ENCODE measurements around the gene SMG6.

SMG6 gene

GRCh38 chr17:2023256-2023655 lies 280.3 kb downstream of the SMG6 start:
- H3K27me3 ChIP-seq (ENCODE audit: insufficient read depth, low read length) = peaks cover 31% of the 10 kb centered on the region
- no peaks in the 10 kb centered on the region for H3K9me2 ChIP-seq (ENCODE audit: low read depth, low read length)
- no peak overlapping the region for H2AFZ ChIP-seq (ENCODE audit: low read length)
- no peak overlapping the region for H3K4me3 ChIP-seq (ENCODE audit: low read depth, low read length, poor library complexity, severe bottlenecking)
- H3K4me1 ChIP-seq (ENCODE audit: insufficient read depth, low read length, severe bottlenecking) = no peaks in the 10 kb centered on the region
- no peak overlapping the region for H3K27ac ChIP-seq (ENCODE audit: low read depth, low read length, poor library complexity, severe bottlenecking)
- no peaks in the 10 kb centered on the region for H4K20me1 ChIP-seq (ENCODE audit: insufficient read depth, low read length)
- H3K36me3 ChIP-seq (ENCODE audit: insufficient read depth, low read length) = no peaks in the 10 kb centered on the region
- H3F3A ChIP-seq (ENCODE audit: insufficient read depth, low read length) = no peaks in the 10 kb centered on the region
- no peak overlapping the region for H3K4me2 ChIP-seq (ENCODE audit: low read length)
- no peaks in the 10 kb centered on the region for H3K9me3 ChIP-seq (ENCODE audit: low read length)
- H3K9ac ChIP-seq (ENCODE audit: low read length) = no peak overlapping the region
- TF ChIP-seq EZH2 (IDR thresholded peaks at IDR 0.05; ENCODE audit: borderline replicate concordance, low read length) (no peak), CTCF (IDR thresholded peaks at IDR 0.05; ENCODE audit: low read length) (no peak)
- H3K79me2 ChIP-seq (ENCODE audit: insufficient read depth, low read length) = no peaks in the 10 kb centered on the region

- Histone ChIP-seq H3F3A (ENCODE audit: insufficient read depth, low read length) (no peaks in the 10 kb centered on the region), H3K4me1 (ENCODE audit: insufficient read depth, low read length, severe bottlenecking) (no peaks in the 10 kb centered on the region), H3K36me3 (ENCODE audit: insufficient read depth, low read length) (no peaks in the 10 kb centered on the region), H3K79me2 (ENCODE audit: insufficient read depth, low read length) (no peaks in the 10 kb centered on the region), H3K9me2 (ENCODE audit: low read depth, low read length) (no peaks in the 10 kb centered on the region), H3K4me2 (ENCODE audit: low read length) (no peak overlapping the region), H3K4me3 (ENCODE audit: low read depth, low read length, poor library complexity, severe bottlenecking) (no peak overlapping the region), H3K27me3 (ENCODE audit: insufficient read depth, low read length) (peaks cover 36% of the 10 kb centered on the region), H2AFZ (ENCODE audit: low read length) (no peak overlapping the region), H3K9me3 (ENCODE audit: low read length) (no peaks in the 10 kb centered on the region), H3K27ac (ENCODE audit: low read depth, low read length, poor library complexity, severe bottlenecking) (no peak overlapping the region), H4K20me1 (ENCODE audit: insufficient read depth, low read length) (no peaks in the 10 kb centered on the region), H3K9ac (ENCODE audit: low read length) (no peak overlapping the region)
- TF ChIP-seq EZH2 (IDR thresholded peaks at IDR 0.05; ENCODE audit: borderline replicate concordance, low read length) = no peak
- no peak for TF ChIP-seq CTCF (IDR thresholded peaks at IDR 0.05; ENCODE audit: low read length)
These were observed 280.8 kb downstream of the SMG6 start for GRCh38 chr17:2022647-2023240.

- no peak overlapping the region for H3K9ac ChIP-seq (ENCODE audit: low read length)
- H3K9me2 ChIP-seq (ENCODE audit: low read depth, low read length) = no peaks in the 10 kb centered on the region
- H3K9me3 ChIP-seq (ENCODE audit: low read length) = no peaks in the 10 kb centered on the region
- TF ChIP-seq CTCF (IDR thresholded peaks at IDR 0.05; ENCODE audit: low read length) = no peak
- no peak for TF ChIP-seq EZH2 (IDR thresholded peaks at IDR 0.05; ENCODE audit: borderline replicate concordance, low read length)
- H3K4me1 ChIP-seq (ENCODE audit: insufficient read depth, low read length, severe bottlenecking) = peaks cover 3% of the 10 kb centered on the region
- H3K79me2 ChIP-seq (ENCODE audit: insufficient read depth, low read length) = no peaks in the 10 kb centered on the region
- H3K27ac ChIP-seq (ENCODE audit: low read depth, low read length, poor library complexity, severe bottlenecking) = no peak overlapping the region
- H3K27me3 ChIP-seq (ENCODE audit: insufficient read depth, low read length) = peaks cover 35% of the 10 kb centered on the region
- no peak overlapping the region for H3K4me3 ChIP-seq (ENCODE audit: low read depth, low read length, poor library complexity, severe bottlenecking)
- no peak overlapping the region for H2AFZ ChIP-seq (ENCODE audit: low read length)
- no peaks in the 10 kb centered on the region for H4K20me1 ChIP-seq (ENCODE audit: insufficient read depth, low read length)
- no peak overlapping the region for H3K4me2 ChIP-seq (ENCODE audit: low read length)
- no peaks in the 10 kb centered on the region for H3F3A ChIP-seq (ENCODE audit: insufficient read depth, low read length)
- H3K36me3 ChIP-seq (ENCODE audit: insufficient read depth, low read length) = no peaks in the 10 kb centered on the region
These were observed 282.9 kb downstream of the SMG6 start for GRCh38 chr17:2020721-2021120.

All from OCI-LY1 (cell line).